Aorta (tissue), 5 donors: Measurements from ENCODE around the gene C1QL4. TPM values are rescaled to one million over a fixed set of nuclear protein-coding genes. Genes with fewer than 3 reads are reported as not detected.

Experiments
- ATAC-seq: fragments of 200-7000 bp; cut with Tn5 transposase; one replicate; pipeline ENCODE4 v1.9.1; 2022; ENCODE audit warnings: moderate library complexity; ENCODE audit not compliant: low FRiP score
- DNase-seq, 2 donors: peaks; one replicate each; pipeline ENCODE4 v3.0.0-alpha.2; 2020
- H3K27ac ChIP-seq, 2 donors: one replicate each; pipeline ENCODE4 v1.5.1; 2013; ENCODE audit warnings: low read length in 2 of 2, mild to moderate bottlenecking in 2 of 2, moderate library complexity in 2 of 2, control low read depth in 1 of 2, inconsistent platforms in 1 of 2, low read depth in 1 of 2
- H3K27me3 ChIP-seq, 2 donors: one replicate each; pipeline ENCODE4 v1.6.1; 2013; ENCODE audit warnings: control low read depth in 1 of 2, low read length in 1 of 2, mild to moderate bottlenecking in 1 of 2, moderate library complexity in 1 of 2; ENCODE audit not compliant: insufficient read depth in 2 of 2, control insufficient read depth in 1 of 2
- H3K36me3 ChIP-seq, 2 donors: one replicate each; pipeline ENCODE4 v1.6.1; 2013; ENCODE audit warnings: control low read depth in 1 of 2, low read length in 1 of 2, mild to moderate bottlenecking in 1 of 2; ENCODE audit not compliant: insufficient read depth in 2 of 2, control insufficient read depth in 1 of 2
- H3K4me1 ChIP-seq, 2 donors: one replicate each; pipeline ENCODE4 v1.6.1; 2013; ENCODE audit warnings: low read length in 2 of 2, control low read depth in 1 of 2, mild to moderate bottlenecking in 1 of 2, moderate library complexity in 1 of 2; ENCODE audit not compliant: insufficient read depth in 2 of 2, control insufficient read depth in 1 of 2
- H3K4me3 ChIP-seq, 2 donors: one replicate each; pipeline ENCODE4 v1.5.1; 2013; ENCODE audit warnings: low read length in 2 of 2, control low read depth in 1 of 2, mild to moderate bottlenecking in 1 of 2
- H3K9me3 ChIP-seq: one replicate; pipeline ENCODE4 v1.6.1; 2013; ENCODE audit warnings: mild to moderate bottlenecking, low read length; ENCODE audit not compliant: control insufficient read depth
- WGBS, 2 donors: extraction: QIAGEN DNeasy Blood & Tissue Kit; methylation state at CpG; one replicate each; pipeline ENCODE4 v1.1.7; 2013; 5-methylcytosine and 5-hydroxymethylcytosine counted together
- intact Hi-C, 2 donors: fragments of 100-400 bp; cut with DNase I; formaldehyde crosslinking; loops; one replicate each; pipeline versions ENCODE4 v1.14.2 to v1.15.0; 2022
- polyA plus RNA-seq, 2 donors: library from polyadenylated mRNA; stranded (reverse); fragments of 200-250 nt; gene quantifications; one replicate each; pipeline ENCODE4 v1.2.3, GENCODE V29; 2013
- total RNA-seq, 2 donors: library from RNA; stranded (reverse); fragmentation: NEBNext Ultra II Directional; extraction: Animal tissue kit (Norgen Biotek cat#: 25700); gene quantifications; one replicate each; pipeline ENCODE4 v1.2.1, GENCODE V29; 2021
- donor health status: healthy with polysubstance abuse.
- donor health status: Bipolar disorder and iron deficiency.
- donor health status: DM: no; HTN: no; CAD: no.
- donor health status: DM: no; HTN: no; CAD: no.
- donor health status: DM: yes; HTN: yes; CAD: no.

C1QL4 gene
- total and polyA plus RNA-seq, 4 donors, result not detected

DNA sequence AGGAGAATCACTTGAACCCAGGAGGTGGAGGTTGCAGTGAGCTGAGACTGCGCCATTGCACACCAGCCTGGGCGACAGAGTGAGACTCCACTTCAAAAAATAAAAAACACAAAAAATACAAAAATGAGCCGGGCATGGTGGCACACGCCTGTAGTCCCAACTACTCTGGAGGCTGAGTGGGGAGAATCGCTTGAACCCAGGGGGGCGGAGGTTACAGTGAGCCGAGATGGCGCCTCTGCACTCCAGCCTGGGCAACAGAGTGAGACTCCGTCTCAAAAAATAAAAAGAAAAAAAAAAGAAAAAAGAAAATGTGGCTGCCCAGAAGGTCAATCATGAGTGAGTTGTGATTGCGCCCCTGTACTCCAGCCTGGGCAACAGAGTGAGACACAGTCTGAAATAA is 18.9 kb upstream of the C1QL4 start:
- Histone ChIP-seq H3K27ac (no peak overlapping the region), H3K9me3 (no peaks in the 10 kb centered on the region), H3K4me1 (no peaks in the 10 kb centered on the region), H3K36me3 (no peaks in the 10 kb centered on the region), H3K4me3 (no peak overlapping the region), H3K27me3 (no peaks in the 10 kb centered on the region)
- intact Hi-C loops, result no loop called here
- DNase-seq (no peak), ATAC-seq (no peak)
- WGBS, 2 donors, result 95% methylated on average over 10 of the region's 10 CpGs

DNA sequence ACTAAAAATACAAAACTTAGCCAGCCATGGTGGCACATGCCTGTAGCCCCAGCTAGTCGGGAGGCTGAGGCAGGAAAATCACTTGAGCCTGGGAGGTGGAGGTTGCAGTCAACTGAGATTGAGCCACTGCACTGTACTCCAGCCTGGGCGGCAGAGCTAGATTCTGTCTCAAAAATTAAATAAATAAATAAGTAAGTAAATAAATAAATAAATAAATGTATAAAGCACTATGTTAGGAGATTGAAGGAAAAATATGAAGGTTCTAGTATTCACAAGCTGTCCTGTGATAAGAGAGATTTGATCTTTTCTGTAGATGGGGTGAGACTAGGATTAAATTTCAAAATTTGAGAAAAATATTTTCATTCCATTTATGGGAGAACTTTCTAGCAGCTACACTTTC is 15.4 kb upstream of the C1QL4 start:
- intact Hi-C loops, result no loop called here
- Histone ChIP-seq H3K9me3 (no peaks in the 10 kb centered on the region), H3K4me3 (no peak overlapping the region), H3K27me3 (no peaks in the 10 kb centered on the region), H3K27ac (no peak overlapping the region), H3K4me1 (no peaks in the 10 kb centered on the region), H3K36me3 (no peaks in the 10 kb centered on the region)
- DNase-seq (no peak), ATAC-seq (no peak)
- 62 to 85% methylated on average over 2 of the region's 2 CpGs for WGBS, 2 donors

DNA sequence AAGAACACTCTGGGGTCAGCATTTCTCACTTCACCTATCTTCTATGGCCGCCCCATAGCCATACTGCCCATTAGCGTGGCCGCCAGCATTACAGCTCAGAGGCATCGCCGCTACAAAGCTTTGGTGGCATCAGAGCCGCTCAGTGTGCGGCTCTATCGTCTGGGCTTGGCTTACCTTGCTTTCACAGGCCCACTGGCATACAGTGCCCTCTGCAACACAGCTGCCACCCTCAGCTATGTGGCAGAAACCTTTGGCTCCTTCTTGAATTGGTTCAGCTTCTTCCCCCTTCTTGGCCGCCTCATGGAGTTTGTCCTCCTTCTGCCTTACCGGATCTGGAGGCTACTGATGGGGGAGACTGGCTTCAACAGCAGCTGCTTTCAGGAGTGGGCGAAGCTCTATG is 12.3 kb upstream of the C1QL4 start:
- H3K4me1 ChIP-seq, result no peaks in the 10 kb centered on the region
- intact Hi-C loops, result no loop called here
- ATAC-seq (no peak), DNase-seq (no peak)
- H3K27me3 ChIP-seq, result no peaks in the 10 kb centered on the region
- no peak overlapping the region for H3K27ac ChIP-seq
- H3K4me3 ChIP-seq, result no peak overlapping the region
- H3K36me3 ChIP-seq, result no peaks in the 10 kb centered on the region
- 94 to 95% methylated on average over 11 of the region's 11 CpGs for WGBS, 2 donors
- H3K9me3 ChIP-seq, result no peaks in the 10 kb centered on the region

DNA sequence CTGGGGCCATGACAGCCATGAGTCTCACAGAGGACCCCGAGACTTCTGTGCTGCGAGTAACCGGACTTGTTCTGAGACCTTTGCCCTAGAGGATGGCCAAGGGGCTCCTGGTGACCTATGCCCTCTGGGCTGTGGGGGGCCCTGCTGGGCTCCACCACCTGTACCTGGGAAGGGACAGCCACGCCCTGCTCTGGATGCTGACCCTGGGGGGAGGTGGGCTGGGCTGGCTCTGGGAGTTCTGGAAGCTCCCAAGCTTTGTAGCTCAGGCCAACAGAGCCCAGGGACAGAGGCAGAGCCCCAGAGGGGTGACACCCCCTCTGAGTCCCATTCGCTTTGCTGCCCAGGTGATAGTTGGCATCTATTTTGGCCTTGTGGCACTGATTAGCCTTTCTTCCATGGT is 11.8 kb upstream of the C1QL4 start:
- no peak overlapping the region for H3K27ac ChIP-seq
- ATAC-seq (no peak), DNase-seq (no peak)
- H3K36me3 ChIP-seq, result no peaks in the 10 kb centered on the region
- intact Hi-C loops, result no loop called here
- 95 to 97% methylated on average over 5 of the region's 5 CpGs for WGBS, 2 donors
- H3K4me3 ChIP-seq, result no peak overlapping the region
- H3K27me3 ChIP-seq, result no peaks in the 10 kb centered on the region
- no peaks in the 10 kb centered on the region for H3K9me3 ChIP-seq
- no peaks in the 10 kb centered on the region for H3K4me1 ChIP-seq

DNA sequence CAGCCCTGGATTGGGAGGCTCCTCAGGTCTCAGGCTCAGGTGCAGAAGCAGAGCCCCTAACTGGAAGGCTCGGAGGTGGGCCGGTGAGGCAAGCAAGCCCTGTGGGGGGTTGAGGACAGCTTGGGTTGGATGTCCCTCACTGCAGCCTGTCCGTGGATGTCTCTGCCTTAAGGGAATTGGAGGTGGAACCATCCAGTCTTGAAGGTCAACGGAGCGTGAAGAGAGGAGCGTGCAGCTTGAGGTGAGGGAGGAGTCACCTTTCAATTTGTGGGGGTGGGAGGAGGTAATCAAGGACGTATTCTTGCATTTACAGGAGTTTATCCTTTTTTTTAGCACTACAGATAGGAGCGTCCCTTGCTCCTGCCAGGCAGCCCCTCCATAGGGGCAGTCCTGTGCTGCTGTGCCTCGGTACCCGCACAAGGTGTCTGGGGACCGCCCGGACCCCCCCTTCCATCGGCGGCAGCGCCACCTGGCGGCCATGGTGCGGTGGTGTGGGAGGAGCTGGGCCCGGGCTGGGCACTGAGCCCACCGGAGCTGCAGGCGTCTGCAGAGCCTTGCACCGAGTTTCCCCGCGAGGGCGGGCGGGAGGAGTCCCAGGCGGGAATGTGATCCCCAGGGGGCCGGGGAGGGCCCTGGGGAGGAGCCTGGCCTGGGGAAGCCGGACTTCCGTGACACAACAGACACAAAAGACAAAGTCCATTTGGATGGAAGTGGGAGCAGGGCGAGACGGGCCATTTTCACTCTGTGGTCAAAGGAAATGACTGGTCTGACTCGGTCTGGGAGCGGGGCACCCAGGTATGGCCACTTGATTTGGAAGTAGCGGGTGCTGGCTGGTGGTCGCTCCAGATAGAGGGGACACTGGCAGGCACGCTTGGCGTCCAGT is 10.6 kb upstream of the C1QL4 start:
- H3K27me3 ChIP-seq, result no peaks in the 10 kb centered on the region
- ATAC-seq, result peak; percentile 90
- no peaks in the 10 kb centered on the region for H3K36me3 ChIP-seq
- H3K27ac ChIP-seq, result no peak overlapping the region
- WGBS, 2 donors, result 11 to 16% methylated on average over 32 to 37 of the region's 37 CpGs
- intact Hi-C loops, result no loop called here
- H3K4me3 ChIP-seq, result no peak overlapping the region
- DNase-seq, result peak; percentile 86 to 91
- no peaks in the 10 kb centered on the region for H3K9me3 ChIP-seq
- no peaks in the 10 kb centered on the region for H3K4me1 ChIP-seq

DNA sequence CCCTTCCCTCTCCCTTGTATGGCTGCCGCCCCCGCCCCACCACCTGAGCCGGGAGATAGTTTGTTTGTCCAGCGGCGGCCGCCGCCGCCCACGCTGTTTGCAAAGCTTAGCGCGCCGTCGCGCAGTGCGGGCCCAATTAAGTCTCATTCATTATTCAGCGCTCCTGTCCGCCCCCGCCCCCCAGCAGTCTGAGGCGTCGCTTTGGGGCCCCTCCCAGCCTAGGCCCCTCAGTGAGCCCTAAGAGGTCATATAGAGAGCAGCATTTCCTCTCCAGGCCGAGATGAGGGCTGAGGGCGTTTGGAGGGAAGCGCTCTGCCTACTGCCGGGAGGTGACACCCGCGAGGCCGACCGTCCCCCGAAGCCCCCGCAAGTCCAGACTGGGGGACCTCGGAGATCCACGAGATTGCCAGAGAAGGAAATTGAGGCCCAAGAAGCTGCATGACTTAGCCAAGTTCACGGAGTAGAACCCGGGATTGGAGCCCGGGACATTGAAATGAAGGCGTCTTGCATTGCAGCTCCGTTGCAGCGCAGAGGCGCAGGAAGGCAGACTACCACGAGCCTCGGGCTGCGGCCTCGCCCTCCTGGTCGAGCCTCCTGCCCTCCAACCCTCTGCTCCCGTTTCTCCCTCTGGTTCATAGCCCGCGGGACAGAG is 9.8 kb upstream of the C1QL4 start, which contains the start of gene DNAJC22:
Gene DNAJC22 (plus strand): TSS at position 230 of the 652 bp plus-strand sequence. CDS start 1,985 bp downstream, outside the sequence.
- Histone ChIP-seq H3K9me3 (no peaks in the 10 kb centered on the region), H3K4me1 (no peaks in the 10 kb centered on the region), H3K27me3 (no peaks in the 10 kb centered on the region), H3K36me3 (no peaks in the 10 kb centered on the region), H3K27ac (no peak within 1 kb of the TSS), H3K4me3 (peak within 1 kb of the TSS in 1 of 2 donors; percentile 4)
- intact Hi-C loops, result no loop called here
- no peak for DNase-seq
- ATAC-seq, result peak; percentile 17
- WGBS, 2 donors, result 5 to 10% methylated on average over 45 to 47 of the region's 47 CpGs

DNA sequence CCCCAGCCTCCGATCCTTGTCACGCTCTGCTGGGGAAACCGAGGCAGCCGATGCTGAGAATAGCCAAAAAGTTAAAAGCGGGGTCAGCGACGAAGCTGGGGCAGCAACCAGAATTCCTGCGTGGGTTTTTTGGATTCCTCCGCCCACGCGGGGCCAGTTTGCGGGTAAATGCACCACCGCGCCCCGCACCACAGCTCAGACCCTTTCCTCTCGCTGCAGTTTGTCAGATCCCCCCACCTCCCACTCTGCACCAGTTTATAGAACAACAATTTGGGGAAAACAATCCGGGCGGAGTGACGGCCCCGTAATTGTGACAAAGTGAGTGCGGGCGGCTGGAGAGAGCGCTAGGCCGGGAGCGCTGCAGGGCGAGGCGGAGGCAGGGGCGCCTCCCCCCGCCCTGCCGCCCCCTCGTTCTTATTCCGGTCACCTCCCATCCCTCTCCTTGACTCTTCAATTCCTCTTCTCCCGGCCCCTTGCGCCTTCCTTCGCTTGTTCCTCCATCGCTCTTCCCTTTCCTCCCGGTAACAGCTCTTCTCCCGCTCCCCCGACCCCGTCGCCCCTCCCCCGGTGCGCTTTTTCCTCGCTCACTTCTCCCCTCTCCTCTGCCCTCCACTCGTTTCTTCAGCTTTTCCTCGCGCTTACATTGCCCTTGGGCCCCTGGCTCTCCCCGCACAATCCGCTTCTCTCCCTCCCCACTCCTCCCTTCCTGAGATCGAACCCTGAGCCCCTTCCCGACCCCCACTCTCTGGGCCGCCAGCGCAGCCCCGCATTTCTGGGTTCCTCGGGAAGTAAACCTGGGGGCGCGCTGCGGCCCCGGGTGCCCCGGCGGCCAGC is 9.1 kb upstream of the C1QL4 start:
- DNase-seq, result no peak
- 1 to 2% methylated on average over 55 to 61 of the region's 61 CpGs for WGBS, 2 donors
- Histone ChIP-seq H3K27ac (no peak overlapping the region), H3K27me3 (no peaks in the 10 kb centered on the region), H3K36me3 (no peaks in the 10 kb centered on the region), H3K4me3 (peak overlapping the region in 1 of 2 donors; percentile 4), H3K4me1 (no peaks in the 10 kb centered on the region), H3K9me3 (no peaks in the 10 kb centered on the region)
- intact Hi-C loops, result no loop called here
- no peak for ATAC-seq

DNA sequence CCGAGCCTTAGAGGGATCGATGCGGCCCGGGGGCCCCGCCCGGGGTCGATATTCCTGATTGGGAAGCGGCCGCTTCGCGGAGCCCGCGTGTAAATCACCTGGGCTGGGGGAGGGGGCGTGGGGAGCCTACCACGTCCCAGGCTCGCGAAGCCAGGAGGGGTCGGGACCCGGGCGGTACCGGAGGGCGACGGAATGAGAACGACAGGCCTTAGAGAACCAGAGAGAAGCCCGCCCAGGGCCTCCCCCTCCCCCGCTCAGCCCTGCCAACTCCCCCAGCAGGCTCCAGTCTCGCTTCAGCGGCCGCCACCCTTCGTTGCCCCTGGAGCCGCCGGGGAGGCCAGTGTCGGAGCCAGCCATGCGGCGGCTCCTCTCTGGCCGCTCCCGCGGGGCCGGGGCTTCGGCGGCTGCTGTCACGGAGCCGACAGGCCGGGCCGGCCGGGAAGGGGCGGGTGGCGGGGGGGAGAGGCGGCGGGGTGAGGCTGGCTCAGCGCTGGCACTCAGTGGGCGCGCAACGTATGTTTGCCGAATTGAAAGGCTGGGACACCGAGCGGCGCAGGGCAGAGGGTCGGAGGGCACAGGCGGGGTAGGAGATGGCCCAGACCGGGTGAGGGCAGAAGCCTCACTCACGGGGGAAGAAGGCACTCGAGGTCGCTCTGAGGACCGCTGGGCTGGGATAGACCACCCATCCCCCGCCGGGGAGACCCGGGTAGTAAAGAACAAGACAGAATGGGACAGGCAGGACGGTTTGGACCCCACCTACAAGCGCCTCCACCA is 8.2 kb upstream of the C1QL4 start:
- ATAC-seq (no peak), DNase-seq (no peak)
- intact Hi-C loops, result no loop called here
- H3K4me3 ChIP-seq, result peak overlapping the region; percentile 22 to 31
- H3K36me3 ChIP-seq, result no peaks in the 10 kb centered on the region
- H3K9me3 ChIP-seq, result no peaks in the 10 kb centered on the region
- no peak overlapping the region for H3K27ac ChIP-seq
- H3K27me3 ChIP-seq, result no peaks in the 10 kb centered on the region
- no peaks in the 10 kb centered on the region for H3K4me1 ChIP-seq
- WGBS, 2 donors, result 1 to 2% methylated on average over 59 to 70 of the region's 70 CpGs
